B cell (primary cell): ENCODE data around the gene PTGES3L. TPM values are rescaled to one million over a fixed set of nuclear protein-coding genes. Genes with fewer than 3 reads are reported as not detected.

Source experiments
- ATAC-seq: fragments of 200-7000 bp; cut with Tn5 transposase; one replicate; pipeline ENCODE4 v1.10.0; 2021; ENCODE audit warnings: low read depth, mild to moderate bottlenecking, moderate number of reproducible peaks, moderate library complexity
- CTCF ChIA-PET: fragments of 350-600 bp; sonication (Branson Sonifier 250); formaldehyde crosslinking; loops from one replicate; lab custom pipeline; 2021; ENCODE audit warnings: antibody characterized with exemption, inconsistent platforms; lab: Charles Lee
- POLR2A ChIA-PET: fragments of 350-600 bp; sonication (Branson Sonifier 250); formaldehyde crosslinking; loops from one replicate; lab custom pipeline; 2021; ENCODE audit warnings: antibody characterized with exemption; lab: Charles Lee
- DNase-seq: peaks from one replicate; pipeline ENCODE4 v3.0.0; 2013
- H2AFZ ChIP-seq: 2 replicates; pipeline ENCODE4 v1.6.1; 2012; ENCODE audit warnings: mild to moderate bottlenecking, low read depth, low read length; ENCODE audit not compliant: insufficient read depth, poor library complexity, severe bottlenecking
- H3K27ac ChIP-seq, 2 donors: 1 replicate in 1 of 2; 2 replicates in 1 of 2; pipeline ENCODE4 v1.5.1; 2012 to 2013; ENCODE audit warnings: low read length in 2 of 2, mild to moderate bottlenecking in 2 of 2, moderate library complexity in 1 of 2
- H3K27me3 ChIP-seq, 4 experiments: fragments of 200-600 bp in 1 of 4; sonication (generic) in 1 of 4; replicated peaks in 1 of 4; 1 replicate in 2 of 4; 2 replicates in 2 of 4; pipeline versions ENCODE4 v1.6.1 to v1.7.0; 2013 to 2016; ENCODE audit warnings: low read length in 3 of 4, mild to moderate bottlenecking in 2 of 4, mixed read lengths in 1 of 4, moderate library complexity in 1 of 4; ENCODE audit not compliant: insufficient read depth in 4 of 4, control insufficient read depth in 3 of 4; ENCODE audit errors: control extremely low read depth in 1 of 4
- H3K36me3 ChIP-seq, 2 experiments: replicated peaks in 1 of 2; 1 replicate in 1 of 2; 2 replicates in 1 of 2; pipeline versions ENCODE4 v1.6.1 to v1.7.1; 2013; ENCODE audit warnings: low read length in 1 of 2; ENCODE audit not compliant: insufficient read depth in 2 of 2, control insufficient read depth in 1 of 2; ENCODE audit errors: control extremely low read depth in 1 of 2, extremely low read depth in 1 of 2
- H3K4me1 ChIP-seq, 2 donors: fragments of 200-600 bp in 1 of 2; sonication (generic) in 1 of 2; 1 replicate in 1 of 2; 2 replicates in 1 of 2; pipeline versions ENCODE4 v1.5.1 to v1.6.1; 2013 to 2017; ENCODE audit warnings: low read length in 2 of 2; ENCODE audit not compliant: control insufficient read depth in 2 of 2, insufficient read depth in 2 of 2
- H3K4me2 ChIP-seq: replicated peaks from 2 replicates; pipeline ENCODE3; 2012; ENCODE audit warnings: mild to moderate bottlenecking, low read depth, low read length; ENCODE audit not compliant: poor library complexity, severe bottlenecking
- H3K4me3 ChIP-seq, 5 experiments: fragments of 200-600 bp in 1 of 5; sonication (generic) in 1 of 5; 1 replicate in 3 of 5; 2 replicates in 2 of 5; pipeline versions ENCODE4 v1.5.1 to v1.7.0; 2011 to 2016; ENCODE audit warnings: low read length in 4 of 5, mild to moderate bottlenecking in 4 of 5, low read depth in 2 of 5, control low read depth in 1 of 5, moderate library complexity in 1 of 5; ENCODE audit not compliant: insufficient read depth in 1 of 5; ENCODE audit errors: control extremely low read depth in 1 of 5, extremely low read depth in 1 of 5
- H3K79me2 ChIP-seq: fragments of 200-600 bp; sonication (generic); one replicate; pipeline ENCODE4 v1.6.0; 2016; ENCODE audit warnings: low read length; ENCODE audit not compliant: control insufficient read depth, insufficient read depth
- H3K9ac ChIP-seq: fragments of 200-600 bp; sonication (generic); 2 replicates; pipeline ENCODE4 v1.6.1; 2017; ENCODE audit warnings: mild to moderate bottlenecking, low read length, moderate library complexity
- H3K9me3 ChIP-seq, 3 donors: one replicate each; pipeline versions ENCODE4 v1.6.1 to v1.7.1; 2013; ENCODE audit warnings: low read length in 2 of 3; ENCODE audit not compliant: control insufficient read depth in 2 of 3, insufficient read depth in 1 of 3; ENCODE audit errors: control extremely low read depth in 1 of 3
- H4K20me1 ChIP-seq: 2 replicates; pipeline ENCODE4 v1.6.0; 2012; ENCODE audit warnings: mild to moderate bottlenecking, low read length; ENCODE audit not compliant: insufficient read depth, control insufficient read depth, poor library complexity, severe bottlenecking
- H3K27ac Mint-ChIP-seq: one replicate; pipeline ENCODE4 v1.8.0; 2021; ENCODE audit warnings: mixed read lengths
- H3K27me3 Mint-ChIP-seq: one replicate; pipeline ENCODE4 v1.8.0; 2021; ENCODE audit warnings: mixed read lengths
- H3K4me1 Mint-ChIP-seq: one replicate; pipeline ENCODE4 v1.8.0; 2021; ENCODE audit warnings: mixed read lengths
- H3K4me3 Mint-ChIP-seq: one replicate; pipeline ENCODE4 v1.8.0; 2021; ENCODE audit warnings: mixed read lengths
- H3K9me3 Mint-ChIP-seq: one replicate; pipeline ENCODE4 v1.8.0; 2022; ENCODE audit warnings: mixed read lengths; ENCODE audit not compliant: insufficient read depth
- EZH2 ChIP-seq: IDR thresholded peaks from 2 replicates; pipeline ENCODE4 v1.6.1; 2012; ENCODE audit warnings: borderline replicate concordance, low read depth, mild to moderate bottlenecking, moderate library complexity, low read length; ENCODE audit not compliant: insufficient read depth, poor library complexity, severe bottlenecking
- WGBS: methylation state at CpG from one replicate; pipeline ENCODE4 v1.1.5; 2013; ENCODE audit warnings: missing lambda C conversion rate; ENCODE audit not compliant: insufficient coverage; 5-methylcytosine and 5-hydroxymethylcytosine counted together
- intact Hi-C: fragments of 100-400 bp; cut with micrococcal nuclease; formaldehyde crosslinking; loops from one replicate; pipeline ENCODE4 v1.10.0; 2022
- polyA plus RNA-seq: library from polyadenylated mRNA; depleted of rRNA; stranded (reverse); fragments of >200 nt; gene quantifications from 2 replicates; pipeline ENCODE4 v1.2.3, GENCODE V29; 2012
- total RNA-seq, 2 donors: library from RNA; stranded (reverse); fragments of 120-200 nt in 1 of 2; gene quantifications; 1 replicate in 1 of 2; 2 replicates in 1 of 2; pipeline versions ENCODE4 v1.2.3 to v1.2.4, GENCODE V29; 2013 to 2022
- TF ChIP-seq, protein P1 (sequence below): fragments of 200-600 bp; IDR thresholded peaks from one replicate; pipeline ENCODE4 v1.8.0; 2022; ENCODE audit warnings: antibody characterized with exemption, mild to moderate bottlenecking

Gene PTGES3L
- total and polyA plus RNA-seq, 2 donors (not counting 1 experiment from before 2014, with no cell fraction given): 0.94 to 1.0 TPM

DNA sequence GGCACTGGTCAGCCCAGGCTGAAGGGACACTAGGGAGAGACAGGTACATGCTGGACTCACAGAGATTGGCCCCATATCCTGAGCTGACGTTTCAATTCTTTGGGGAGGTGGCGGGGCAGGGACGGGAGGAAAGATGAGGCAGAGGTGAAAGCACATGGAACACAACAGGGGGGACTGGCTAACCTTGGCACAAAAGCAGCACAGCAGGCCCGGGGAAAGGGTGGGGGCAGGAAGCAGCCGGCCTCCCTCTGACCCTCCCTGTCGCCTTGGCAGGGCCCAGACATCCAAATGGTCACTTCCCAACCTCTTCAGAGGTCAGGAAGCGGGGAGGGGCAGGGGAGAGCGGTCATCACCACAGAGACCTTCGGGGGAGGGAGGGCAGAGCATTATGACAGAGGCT is 35.7 kb upstream of the PTGES3L start:
- peaks cover 14% of the 10 kb centered on the region for H3K4me1 Mint-ChIP-seq
- no peaks in the 10 kb centered on the region for H3K4me1 ChIP-seq
- TF ChIP-seq, protein P1, sequence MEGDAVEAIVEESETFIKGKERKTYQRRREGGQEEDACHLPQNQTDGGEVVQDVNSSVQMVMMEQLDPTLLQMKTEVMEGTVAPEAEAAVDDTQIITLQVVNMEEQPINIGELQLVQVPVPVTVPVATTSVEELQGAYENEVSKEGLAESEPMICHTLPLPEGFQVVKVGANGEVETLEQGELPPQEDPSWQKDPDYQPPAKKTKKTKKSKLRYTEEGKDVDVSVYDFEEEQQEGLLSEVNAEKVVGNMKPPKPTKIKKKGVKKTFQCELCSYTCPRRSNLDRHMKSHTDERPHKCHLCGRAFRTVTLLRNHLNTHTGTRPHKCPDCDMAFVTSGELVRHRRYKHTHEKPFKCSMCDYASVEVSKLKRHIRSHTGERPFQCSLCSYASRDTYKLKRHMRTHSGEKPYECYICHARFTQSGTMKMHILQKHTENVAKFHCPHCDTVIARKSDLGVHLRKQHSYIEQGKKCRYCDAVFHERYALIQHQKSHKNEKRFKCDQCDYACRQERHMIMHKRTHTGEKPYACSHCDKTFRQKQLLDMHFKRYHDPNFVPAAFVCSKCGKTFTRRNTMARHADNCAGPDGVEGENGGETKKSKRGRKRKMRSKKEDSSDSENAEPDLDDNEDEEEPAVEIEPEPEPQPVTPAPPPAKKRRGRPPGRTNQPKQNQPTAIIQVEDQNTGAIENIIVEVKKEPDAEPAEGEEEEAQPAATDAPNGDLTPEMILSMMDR: no peak
- TF ChIP-seq EZH2: no peak
- H4K20me1 ChIP-seq: no peaks in the 10 kb centered on the region
- H3K4me3 Mint-ChIP-seq: no peak overlapping the region
- no peak overlapping the region for H3K4me3 ChIP-seq
- H2AFZ ChIP-seq: no peak overlapping the region
- POLR2A ChIA-PET: no interaction called here
- H3K27ac ChIP-seq: no peak overlapping the region
- H3K36me3 ChIP-seq: peaks cover 0 to 26% of the 10 kb centered on the region in 2 experiments
- no peaks in the 10 kb centered on the region for H3K27me3 ChIP-seq
- ATAC-seq (no peak), DNase-seq (peak; percentile 5)
- intact Hi-C loops: no loop called here
- H3K9ac ChIP-seq: no peak overlapping the region
- H3K27ac Mint-ChIP-seq: no peak overlapping the region
- CTCF ChIA-PET: no interaction called here
- WGBS: 85% methylated on average over 9 of the region's 9 CpGs
- no peaks in the 10 kb centered on the region for H3K9me3 ChIP-seq
- H3K4me2 ChIP-seq: no peak overlapping the region
- H3K79me2 ChIP-seq: peaks cover 3% of the 10 kb centered on the region
- H3K9me3 Mint-ChIP-seq: no peaks in the 10 kb centered on the region
- H3K27me3 Mint-ChIP-seq: no peaks in the 10 kb centered on the region

DNA sequence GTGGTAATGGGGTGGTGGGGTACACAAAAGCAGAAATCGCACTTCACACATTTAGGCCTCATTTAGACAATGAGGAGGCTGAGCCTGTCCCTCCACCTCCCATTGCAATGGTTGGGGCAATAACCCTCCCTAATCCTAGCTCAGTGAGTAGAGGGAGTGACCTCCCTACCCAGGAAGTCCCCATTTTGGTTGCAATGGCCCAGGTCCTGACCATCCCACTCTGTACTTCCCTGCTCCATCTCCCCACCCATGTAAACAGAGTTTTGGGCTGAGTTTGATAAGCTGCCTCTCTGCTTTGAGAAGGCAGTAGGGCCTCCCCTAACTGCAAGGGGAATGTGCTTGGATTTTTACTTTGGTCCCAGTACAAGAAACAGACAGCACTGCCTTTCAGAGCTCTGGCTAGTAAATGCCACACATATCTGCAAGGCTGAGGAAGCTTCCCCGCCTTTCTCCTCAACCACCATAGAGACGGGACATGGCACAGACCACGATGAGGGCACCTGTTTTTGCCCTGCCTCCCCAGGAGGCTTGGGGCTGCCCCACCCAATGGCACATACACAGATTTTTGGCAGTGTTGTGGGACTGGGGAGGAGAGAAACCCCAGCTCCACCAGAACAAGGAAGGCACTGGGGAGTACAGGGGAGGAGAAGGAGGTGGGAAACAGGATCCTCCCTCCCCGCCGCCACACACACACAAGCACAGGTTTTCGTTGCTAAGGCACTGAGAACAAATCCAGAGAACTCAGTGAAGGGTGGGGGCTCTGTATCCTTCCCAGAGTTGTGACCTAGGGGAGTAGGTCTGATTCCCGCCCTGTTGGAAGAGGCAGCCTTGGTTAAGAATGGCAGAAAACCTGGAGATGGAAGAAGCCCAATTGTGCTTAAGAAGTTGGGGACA is 35.0 kb upstream of the PTGES3L start:
- H3K27ac Mint-ChIP-seq: no peak overlapping the region
- WGBS: 100% methylated on average over 1 of the region's 8 CpGs
- Histone ChIP-seq H3K9me3 (no peaks in the 10 kb centered on the region), H3K4me2 (no peak overlapping the region), H3K36me3 (peaks cover 0 to 26% of the 10 kb centered on the region in 2 experiments), H3K79me2 (peaks cover 9% of the 10 kb centered on the region), H3K4me1 (no peaks in the 10 kb centered on the region), H3K4me3 (no peak overlapping the region), H2AFZ (no peak overlapping the region), H3K27me3 (no peaks in the 10 kb centered on the region), H3K9ac (no peak overlapping the region), H4K20me1 (no peaks in the 10 kb centered on the region), H3K27ac (no peak overlapping the region)
- no peak for ATAC-seq
- intact Hi-C loops: no loop called here
- CTCF ChIA-PET: no interaction called here
- no peaks in the 10 kb centered on the region for H3K9me3 Mint-ChIP-seq
- DNase-seq: peak; percentile 2
- POLR2A ChIA-PET: no interaction called here
- no peak overlapping the region for H3K4me3 Mint-ChIP-seq
- TF ChIP-seq, protein P1: no peak
- no peak for TF ChIP-seq EZH2
- peaks cover 14% of the 10 kb centered on the region for H3K4me1 Mint-ChIP-seq
- no peaks in the 10 kb centered on the region for H3K27me3 Mint-ChIP-seq
